A673 (cell line): Measurements from ENCODE around the gene PHF1. TPM values are rescaled to one million over a fixed set of nuclear protein-coding genes. Genes with fewer than 3 reads are reported as not detected.

Experiments used
- BruUV-seq: library from RNA; stranded (reverse); fragments of 400-500 nt; replicated peaks from 2 replicates; lab custom pipeline; 2021; lab: Mats Ljungman, UMichigan
- CTCF ChIA-PET: fragments of 300-600 bp; sonication (Branson Sonifier 250); formaldehyde crosslinking; loops from one replicate; lab custom pipeline; 2022; ENCODE audit warnings: antibody characterized with exemption; lab: Charles Lee
- POLR2A ChIA-PET: fragments of 300-600 bp; sonication (Branson Sonifier 250); formaldehyde crosslinking; loops from one replicate; lab custom pipeline; 2022; ENCODE audit warnings: antibody characterized with exemption; ENCODE audit not compliant: low non-redundant PET; lab: Charles Lee
- DNase-seq: peaks from one replicate; pipeline ENCODE4 v3.0.0-alpha.2; 2015; ENCODE audit warnings: low spot score
- H3K27ac ChIP-seq: fragments of 200-600 bp; sonication (generic); 2 replicates; pipeline ENCODE4 v1.5.1; 2016; ENCODE audit warnings: mixed run types, low read depth, mild to moderate bottlenecking, mixed read lengths, antibody characterized with exemption, low read length; ENCODE audit not compliant: poor library complexity, severe bottlenecking
- H3K27me3 ChIP-seq: fragments of 200-600 bp; sonication (generic); replicated peaks from 2 replicates; pipeline ENCODE4 v1.6.1; 2017; ENCODE audit warnings: mixed run types, low read depth, mild to moderate bottlenecking, mixed read lengths, antibody characterized with exemption, low read length; ENCODE audit not compliant: insufficient read depth, poor library complexity
- H3K36me3 ChIP-seq: fragments of 200-600 bp; sonication (generic); 2 replicates; pipeline ENCODE4 v1.6.1; 2016; ENCODE audit warnings: mixed run types, mild to moderate bottlenecking, mixed read lengths, antibody characterized with exemption, low read length; ENCODE audit not compliant: insufficient read depth, poor library complexity, severe bottlenecking
- H3K4me1 ChIP-seq: fragments of 200-600 bp; sonication (generic); 2 replicates; pipeline ENCODE4 v1.6.1; 2017; ENCODE audit warnings: mixed run types, mild to moderate bottlenecking, mixed read lengths, antibody characterized with exemption, low read length; ENCODE audit not compliant: insufficient read depth, poor library complexity, severe bottlenecking
- H3K4me3 ChIP-seq: fragments of 200-600 bp; sonication (generic); 2 replicates; pipeline ENCODE4 v1.5.1; 2016; ENCODE audit warnings: low read depth, mixed run types, mild to moderate bottlenecking, mixed read lengths, low read length; ENCODE audit not compliant: poor library complexity, severe bottlenecking
- H3K9me3 ChIP-seq: fragments of 200-600 bp; sonication (generic); 2 replicates; pipeline ENCODE4 v1.6.1; 2016; ENCODE audit warnings: mixed run types, low read depth, mild to moderate bottlenecking, mixed read lengths, antibody characterized with exemption, low read length; ENCODE audit not compliant: poor library complexity, severe bottlenecking
- CTCF ChIP-seq: fragments of 300-800, 200-600 bp; sonication (generic); conservative IDR thresholded peaks from 2 replicates; pipeline ENCODE4 v1.5.1; 2017; ENCODE audit warnings: low read depth, mild to moderate bottlenecking, antibody characterized with exemption, low read length, moderate library complexity, mixed read lengths
- EZH2 ChIP-seq: fragments of 200-600 bp; sonication (generic); IDR thresholded peaks from 2 replicates; pipeline ENCODE4 v1.6.1; 2017; ENCODE audit warnings: borderline replicate concordance, low read depth, mild to moderate bottlenecking, mixed read lengths, antibody characterized with exemption, low read length; ENCODE audit not compliant: poor library complexity, severe bottlenecking
- intact Hi-C: fragments of 100-400 bp; cut with micrococcal nuclease; formaldehyde crosslinking; loops from one replicate; pipeline ENCODE4 v1.10.0; 2022; ENCODE audit not compliant: unreplicated experiment
- total RNA-seq: library from RNA; stranded (reverse); gene quantifications from 2 replicates; pipeline ENCODE4 v1.2.3, GENCODE V29; 2021

Gene PHF1
- total RNA-seq, 1 experiment from 2014 or later: 53.5 TPM

GRCh38 chr6:33380272-33380981 lies 30.4 kb upstream of the PHF1 start:
- Histone ChIP-seq H3K9me3 (no peaks in the 10 kb centered on the region), H3K27me3 (no peaks in the 10 kb centered on the region), H3K27ac (no peak overlapping the region), H3K36me3 (no peaks in the 10 kb centered on the region), H3K4me1 (peaks cover 4% of the 10 kb centered on the region), H3K4me3 (no peak overlapping the region)
- intact Hi-C loops: no loop called here
- DNase-seq: no peak
- ChIA-PET POLR2A (no interaction called here), CTCF (no interaction called here)
- TF ChIP-seq EZH2 (no peak), CTCF (no peak)
- BruUV-seq: no TSS peak

DNA sequence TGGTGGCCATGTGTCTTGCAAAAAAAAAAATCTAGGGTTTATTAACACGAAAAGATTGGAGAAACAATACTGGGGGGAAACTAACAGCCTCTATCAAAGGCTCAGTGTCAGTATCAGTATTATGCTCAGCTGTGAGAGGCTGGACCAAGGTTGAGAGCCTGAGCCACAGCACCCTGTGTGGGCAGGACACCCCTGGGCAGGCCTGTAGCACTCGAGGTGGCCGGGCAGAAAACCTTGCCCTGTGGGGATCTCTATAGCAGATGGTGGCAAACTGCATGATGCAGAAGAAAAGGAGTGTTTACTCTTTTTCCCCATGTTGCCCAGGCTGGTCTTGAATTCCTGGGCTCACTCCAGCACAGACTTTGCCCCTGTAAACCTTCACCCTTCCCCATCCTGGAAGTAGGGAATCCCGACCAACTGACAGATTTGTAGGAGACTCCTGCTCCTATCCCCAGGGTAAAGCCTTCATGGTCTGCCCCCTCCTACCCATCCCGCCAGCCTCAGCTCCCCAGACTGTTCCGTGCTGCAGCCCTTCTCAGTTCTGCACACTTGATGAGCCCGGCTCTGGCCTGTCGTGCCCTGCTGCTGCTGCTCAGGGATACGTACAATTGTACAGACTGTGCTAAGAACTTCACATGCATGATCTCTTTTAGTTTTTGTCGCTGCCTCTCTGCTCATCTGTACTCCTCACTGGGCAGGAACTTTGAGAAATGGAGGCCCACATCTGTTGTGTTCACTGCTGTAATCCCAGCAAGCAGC lies 27.2 kb upstream of the PHF1 start:
- no peak overlapping the region for H3K27ac ChIP-seq
- no peaks in the 10 kb centered on the region for H3K36me3 ChIP-seq
- H3K9me3 ChIP-seq: no peaks in the 10 kb centered on the region
- TF ChIP-seq EZH2: no peak
- TF ChIP-seq CTCF: no peak
- ChIA-PET POLR2A (no interaction called here), CTCF (interaction anchor here (0.6 to 0.7 kb wide), 2 partner anchors 13 to 66 kb away, joined by 4 to 16 read pairs; no protein-coding TSS in a partner anchor)
- no TSS peak for BruUV-seq
- no peaks in the 10 kb centered on the region for H3K27me3 ChIP-seq
- no peaks in the 10 kb centered on the region for H3K4me1 ChIP-seq
- intact Hi-C loops: no loop called here
- DNase-seq: no peak
- no peak overlapping the region for H3K4me3 ChIP-seq

- H3K4me3 ChIP-seq: no peak overlapping the region
- DNase-seq: peak; percentile 56
- intact Hi-C loops: no loop called here
- no peak overlapping the region for H3K27ac ChIP-seq
- no peaks in the 10 kb centered on the region for H3K27me3 ChIP-seq
- no TSS peak for BruUV-seq
- ChIA-PET POLR2A (no interaction called here), CTCF (interaction anchor here (0.6 to 0.7 kb wide), 2 partner anchors 12 to 67 kb away, joined by 4 to 16 read pairs; no protein-coding TSS in a partner anchor)
- TF ChIP-seq CTCF (peak; percentile 54), EZH2 (no peak)
- H3K4me1 ChIP-seq: no peaks in the 10 kb centered on the region
- H3K36me3 ChIP-seq: no peaks in the 10 kb centered on the region
- H3K9me3 ChIP-seq: no peaks in the 10 kb centered on the region
These were observed 26.2 kb upstream of the PHF1 start for GRCh38 chr6:33384581-33385020.
